Glutamatergic neuron (in vitro differentiated cells): ENCODE results near the gene AGPAT4. TPM values are rescaled to one million over a fixed set of nuclear protein-coding genes. Genes with fewer than 3 reads are reported as not detected.

Experiments used
- DNase-seq: peaks from one replicate; pipeline ENCODE4 v3.0.0; 2022
- H3K27ac Mint-ChIP-seq: one replicate; pipeline ENCODE4 v1.8.0; 2020; ENCODE audit warnings: mild to moderate bottlenecking, mixed read lengths, inconsistent platforms; ENCODE audit not compliant: unreplicated experiment
- H3K27me3 Mint-ChIP-seq: one replicate; pipeline ENCODE4 v1.8.0; 2020; ENCODE audit warnings: mild to moderate bottlenecking, moderate library complexity, mixed read lengths, inconsistent platforms; ENCODE audit not compliant: unreplicated experiment
- H3K36me3 Mint-ChIP-seq: one replicate; pipeline ENCODE4 v1.8.0; 2020; ENCODE audit warnings: mild to moderate bottlenecking, mixed read lengths, inconsistent platforms; ENCODE audit not compliant: unreplicated experiment
- H3K4me1 Mint-ChIP-seq: one replicate; pipeline ENCODE4 v1.8.0; 2020; ENCODE audit warnings: mild to moderate bottlenecking, low read depth, mixed read lengths, inconsistent platforms; ENCODE audit not compliant: unreplicated experiment
- H3K4me3 Mint-ChIP-seq: one replicate; pipeline ENCODE4 v1.8.0; 2020; ENCODE audit warnings: mild to moderate bottlenecking, mixed read lengths, inconsistent platforms; ENCODE audit not compliant: unreplicated experiment
- H3K9me3 Mint-ChIP-seq: one replicate; pipeline ENCODE4 v1.8.0; 2020; ENCODE audit warnings: mild to moderate bottlenecking, moderate library complexity, mixed read lengths, inconsistent platforms; ENCODE audit not compliant: unreplicated experiment
- CTCF ChIP-seq: fragments of 200-600 bp; sonication (generic); IDR thresholded peaks from one replicate; pipeline ENCODE4 v1.5.0; 2021; ENCODE audit not compliant: partially characterized antibody, unreplicated experiment
- total RNA-seq: library from RNA; stranded (reverse); fragmentation: NEBNext Ultra II Directional; extraction: Animal tissue kit (Norgen Biotek cat#: 25700); gene quantifications from one replicate; pipeline ENCODE4 v1.2.1, GENCODE V29; 2021; ENCODE audit not compliant: unreplicated experiment

AGPAT4 gene
- total RNA-seq, 1 donor from 2014 or later, result 90.2 TPM

DNA sequence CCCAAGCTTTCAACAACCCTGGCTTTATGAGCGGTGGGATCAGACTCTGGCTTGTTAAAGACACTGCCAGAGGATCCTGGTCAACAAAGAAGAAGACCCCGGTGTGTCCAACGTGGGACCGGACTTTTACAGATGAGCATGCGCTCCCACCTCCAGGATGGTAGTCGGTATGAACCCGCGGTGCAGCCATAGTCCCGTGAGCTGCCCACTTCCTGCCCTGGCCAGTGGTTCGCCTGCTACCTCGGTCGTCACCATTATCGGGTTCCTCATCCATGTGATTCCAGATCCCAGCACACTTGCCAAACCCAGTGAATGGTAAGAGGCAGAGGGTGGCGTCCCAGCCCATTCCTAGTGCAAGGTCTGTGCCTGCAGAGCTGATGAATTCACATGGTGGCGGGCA is 112.7 kb downstream of the AGPAT4 start:
- peaks cover 9% of the 10 kb centered on the region for H3K4me1 Mint-ChIP-seq
- no peak for DNase-seq
- no peak for TF ChIP-seq CTCF
- H3K36me3 Mint-ChIP-seq, result peaks cover 29% of the 10 kb centered on the region
- no peaks in the 10 kb centered on the region for H3K9me3 Mint-ChIP-seq
- no peak overlapping the region for H3K4me3 Mint-ChIP-seq
- no peaks in the 10 kb centered on the region for H3K27me3 Mint-ChIP-seq
- no peak overlapping the region for H3K27ac Mint-ChIP-seq

DNA sequence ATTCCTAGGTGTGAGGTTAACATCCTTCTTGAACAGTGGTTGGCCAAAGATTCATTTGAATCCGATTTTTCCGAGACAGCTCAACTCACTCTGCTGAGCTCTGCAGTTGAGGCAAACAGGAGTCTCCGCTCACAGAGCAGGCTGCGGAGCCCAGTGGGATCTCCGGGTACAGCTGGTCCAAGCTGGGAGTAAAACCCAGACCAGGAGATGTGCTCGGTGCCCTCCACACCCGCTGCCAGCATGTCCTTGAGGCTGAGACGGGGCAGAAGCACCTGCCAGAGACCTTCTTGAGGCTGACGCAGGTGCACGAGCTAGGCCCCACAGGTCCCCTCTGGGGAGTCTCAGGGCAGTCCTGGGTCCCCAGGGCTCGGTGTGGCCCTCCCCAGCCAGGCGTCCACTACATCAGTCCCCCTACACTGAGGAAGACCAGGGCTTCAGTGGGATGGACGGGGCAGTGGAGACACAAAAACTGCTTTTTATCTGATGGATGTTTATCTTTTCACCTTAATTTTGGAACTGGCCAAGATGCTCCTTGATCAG is 119.0 kb downstream of the AGPAT4 start:
- TF ChIP-seq CTCF, result no peak
- no peak for DNase-seq
- Mint-ChIP-seq H3K36me3 (peaks cover 23% of the 10 kb centered on the region), H3K9me3 (peaks cover 2% of the 10 kb centered on the region), H3K27ac (no peak overlapping the region), H3K4me3 (no peak overlapping the region), H3K27me3 (peaks cover 8% of the 10 kb centered on the region), H3K4me1 (peaks cover 1% of the 10 kb centered on the region)

DNA sequence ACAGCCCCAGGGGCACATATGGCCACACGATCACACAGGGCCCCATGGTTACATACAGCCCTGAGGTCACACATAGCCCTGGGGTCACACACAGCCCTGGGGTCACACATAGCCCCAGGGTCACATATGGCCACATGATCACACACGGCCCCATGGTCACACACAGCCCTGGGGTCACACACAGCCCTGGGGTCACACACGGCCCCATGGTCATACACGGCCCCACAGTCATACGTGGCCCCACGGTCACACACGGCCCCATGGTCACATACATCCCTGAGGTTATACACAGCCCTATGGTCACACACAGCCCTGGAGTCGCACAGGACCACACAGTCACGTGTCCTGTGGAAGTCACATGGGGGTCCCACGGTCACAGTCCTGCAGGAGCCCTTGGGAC is 120.1 kb downstream of the AGPAT4 start:
- Mint-ChIP-seq H3K4me1 (peaks cover 1% of the 10 kb centered on the region), H3K4me3 (no peak overlapping the region), H3K27me3 (peaks cover 8% of the 10 kb centered on the region), H3K36me3 (peaks cover 25% of the 10 kb centered on the region), H3K27ac (no peak overlapping the region), H3K9me3 (peaks cover 2% of the 10 kb centered on the region)
- DNase-seq, result no peak
- no peak for TF ChIP-seq CTCF

GRCh38 chr6:161152907-161153662 is 120.8 kb downstream of the AGPAT4 start:
- H3K27ac Mint-ChIP-seq, result no peak overlapping the region
- peaks cover 22% of the 10 kb centered on the region for H3K36me3 Mint-ChIP-seq
- DNase-seq, result no peak
- peaks cover 2% of the 10 kb centered on the region for H3K9me3 Mint-ChIP-seq
- H3K4me1 Mint-ChIP-seq, result no peaks in the 10 kb centered on the region
- H3K4me3 Mint-ChIP-seq, result no peak overlapping the region
- H3K27me3 Mint-ChIP-seq, result peaks cover 8% of the 10 kb centered on the region
- TF ChIP-seq CTCF, result no peak

- Mint-ChIP-seq H3K9me3 (peaks cover 2% of the 10 kb centered on the region), H3K4me1 (no peaks in the 10 kb centered on the region), H3K36me3 (peaks cover 16% of the 10 kb centered on the region), H3K27ac (no peak overlapping the region), H3K27me3 (peaks cover 8% of the 10 kb centered on the region), H3K4me3 (no peak overlapping the region)
- no peak for DNase-seq
- no peak for TF ChIP-seq CTCF
These were observed 121.4 kb downstream of the AGPAT4 start for GRCh38 chr6:161152527-161152862.
